EH (cell line): Measurements from ENCODE around the gene KIAA1143.
A peak's percentile ranks its signal among the peaks of the same experiment; 100 is the strongest.

ENCODE experiments used
- DNase-seq: peaks from one replicate; pipeline ENCODE4 v3.0.0-alpha.2; 2015; ENCODE audit warnings: low read depth

KIAA1143 gene

GRCh38 chr3:44761424-44762169 lies at the start of gene KIAA1143, which contains the start of gene KIF15:
KIAA1143 (minus strand) TSS chr3:44761619; CDS start chr3:44761602, 17 bp downstream.
KIF15 (plus strand) TSS chr3:44761794; CDS start chr3:44761866, 72 bp downstream.
- DNase-seq, result peak; percentile 94

DNA sequence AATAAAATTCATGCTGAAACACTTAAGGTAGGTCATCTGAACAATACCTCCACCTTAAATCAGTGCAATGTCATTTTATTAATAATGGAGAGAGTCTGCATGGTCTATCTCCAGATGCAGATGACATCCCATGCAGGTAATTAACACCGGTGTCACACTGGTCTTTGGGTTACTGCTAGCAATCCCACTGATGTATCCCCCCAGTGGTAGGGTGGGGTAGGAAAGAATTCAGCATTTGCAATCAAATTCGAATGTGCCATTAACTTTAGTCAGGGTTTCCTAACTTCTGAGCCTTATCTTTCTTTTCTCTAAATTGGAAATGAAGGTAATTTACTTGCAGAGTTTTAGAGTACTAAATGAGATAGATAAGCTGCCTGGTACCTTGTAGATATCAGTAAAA lies 44.5 kb upstream of the KIAA1143 start:
- no peak for DNase-seq

DNA sequence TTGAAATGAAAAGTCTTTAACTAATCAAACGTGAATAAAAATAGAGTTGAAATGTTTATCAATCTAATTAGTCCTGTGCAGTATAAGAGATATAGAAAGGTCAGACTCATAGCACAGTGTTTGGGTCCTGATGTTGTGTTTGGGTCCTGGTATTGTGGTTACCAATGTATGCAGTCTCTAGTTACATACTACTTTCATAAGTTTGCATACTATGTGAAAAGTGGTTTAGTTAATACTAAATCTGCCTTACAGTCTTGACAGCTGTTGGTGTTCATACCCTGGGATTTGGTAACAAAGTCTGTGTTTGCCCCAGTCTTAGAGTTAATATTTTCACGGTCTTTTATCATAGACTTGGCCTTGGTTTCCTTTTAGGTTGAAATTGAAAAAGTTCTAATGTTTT lies 41.9 kb upstream of the KIAA1143 start:
- DNase-seq, result no peak

- no peak for DNase-seq
Observed at GRCh38 chr3:44802011-44802410, 40.6 kb upstream of the KIAA1143 start.

DNA sequence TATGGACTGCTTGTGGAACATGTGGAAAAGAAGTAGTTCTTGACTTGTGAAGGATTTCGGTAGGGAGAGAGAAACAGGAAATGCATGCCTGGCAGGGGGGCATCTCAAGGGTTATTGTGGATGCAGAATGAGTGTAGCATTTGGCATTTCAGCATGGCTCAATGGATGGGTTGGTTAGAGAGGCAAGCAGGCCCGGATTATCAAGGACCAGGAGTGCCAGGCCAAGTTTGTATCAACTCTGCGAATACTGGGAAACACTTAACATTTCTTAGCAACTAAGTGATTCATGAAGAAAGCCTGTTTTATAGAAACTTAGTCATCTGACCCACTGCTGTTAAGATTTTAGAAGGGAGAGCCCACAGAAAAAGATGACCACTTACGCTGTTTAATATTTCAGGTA lies 33.8 kb upstream of the KIAA1143 start:
- DNase-seq, result peak; percentile 22

DNA sequence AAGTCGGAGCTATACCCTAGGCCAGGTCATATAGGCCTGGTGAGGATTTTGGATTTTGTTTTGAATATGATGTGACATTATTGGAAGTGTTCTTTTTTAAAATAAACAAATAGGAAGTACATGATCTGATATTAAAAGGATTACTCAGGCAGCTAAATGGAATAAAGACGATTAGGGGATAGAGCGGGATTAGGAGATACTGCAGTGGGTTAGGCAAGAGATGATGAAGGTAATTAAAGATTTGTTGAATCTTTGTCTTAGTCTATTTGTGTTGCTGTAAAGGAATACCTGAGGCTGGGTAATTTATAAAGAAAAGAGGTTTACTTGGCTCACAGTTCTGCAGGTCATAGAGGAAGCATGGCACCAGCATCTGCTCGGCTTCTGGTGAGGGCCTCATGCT lies 21.5 kb upstream of the KIAA1143 start:
- no peak for DNase-seq

DNA sequence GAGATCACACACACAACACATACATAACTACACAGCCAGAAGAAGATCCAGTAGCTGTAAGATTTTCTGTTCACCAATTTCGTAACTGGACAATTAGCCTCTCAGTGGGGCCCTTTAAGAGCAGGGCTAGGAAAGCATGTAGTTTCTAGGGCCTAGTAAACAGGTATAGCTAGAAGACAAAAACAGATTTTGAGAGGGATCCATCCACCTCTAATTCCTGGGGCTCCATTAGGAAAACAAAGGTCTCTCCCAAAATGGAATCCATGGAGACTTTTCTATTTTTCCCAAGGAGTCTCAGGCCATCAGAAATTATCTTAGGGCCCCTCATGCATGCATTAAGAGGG lies 10.7 kb upstream of the KIAA1143 start:
- no peak for DNase-seq

DNA sequence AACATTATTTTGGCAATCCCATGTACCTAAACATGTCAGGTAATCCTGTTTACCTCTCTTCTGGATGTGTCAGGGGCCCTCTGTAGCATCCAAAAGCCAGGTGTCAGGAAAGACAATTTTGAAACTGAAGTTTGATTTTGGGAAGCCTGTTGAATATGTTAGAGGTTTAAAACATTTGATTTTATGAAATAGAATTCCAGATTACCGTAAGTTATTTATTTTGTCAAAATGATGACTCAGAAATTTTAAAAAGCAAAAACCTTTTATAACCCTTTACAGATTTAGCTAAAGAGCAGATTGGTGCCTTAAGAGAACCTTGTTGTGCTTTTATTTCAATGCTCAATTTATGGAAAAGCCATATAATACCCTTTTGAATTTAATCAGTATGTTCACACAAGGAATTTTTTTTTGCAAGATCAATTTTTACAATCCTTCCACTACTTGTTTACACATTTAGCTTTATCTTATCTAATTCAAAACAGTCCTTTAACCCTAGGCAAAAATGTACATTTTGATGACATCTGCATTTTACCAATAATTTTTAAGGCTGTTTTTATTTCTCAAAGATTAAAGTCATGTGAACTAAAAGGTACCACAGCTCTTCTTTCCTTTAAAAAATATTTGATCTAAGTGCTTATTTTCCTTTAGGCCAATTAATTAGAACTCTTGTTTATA lies 10.1 kb upstream of the KIAA1143 start:
- no peak for DNase-seq

- no peak for DNase-seq
Observed at GRCh38 chr3:44764248-44764647, 2.8 kb upstream of the KIAA1143 start.

DNA sequence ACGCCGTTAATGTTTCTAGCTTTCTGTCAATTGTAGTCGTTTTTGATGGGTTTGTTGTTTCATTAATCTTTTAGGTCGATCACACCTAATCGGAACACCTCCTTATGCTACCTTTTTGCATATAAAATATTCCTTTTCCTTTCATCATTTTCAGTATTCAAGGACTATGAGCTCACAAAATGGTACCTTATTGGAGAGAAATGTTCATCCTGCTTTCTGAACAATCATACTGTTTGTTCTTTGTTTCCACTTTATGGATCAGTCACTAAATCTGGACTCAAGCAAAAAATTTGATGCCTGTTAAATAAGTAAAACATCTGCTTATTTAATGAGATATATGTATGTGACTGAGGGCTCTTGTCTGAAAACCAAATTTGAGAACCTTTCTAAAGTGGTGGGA lies 1.3 kb upstream of the KIAA1143 start:
- DNase-seq, result no peak

DNA sequence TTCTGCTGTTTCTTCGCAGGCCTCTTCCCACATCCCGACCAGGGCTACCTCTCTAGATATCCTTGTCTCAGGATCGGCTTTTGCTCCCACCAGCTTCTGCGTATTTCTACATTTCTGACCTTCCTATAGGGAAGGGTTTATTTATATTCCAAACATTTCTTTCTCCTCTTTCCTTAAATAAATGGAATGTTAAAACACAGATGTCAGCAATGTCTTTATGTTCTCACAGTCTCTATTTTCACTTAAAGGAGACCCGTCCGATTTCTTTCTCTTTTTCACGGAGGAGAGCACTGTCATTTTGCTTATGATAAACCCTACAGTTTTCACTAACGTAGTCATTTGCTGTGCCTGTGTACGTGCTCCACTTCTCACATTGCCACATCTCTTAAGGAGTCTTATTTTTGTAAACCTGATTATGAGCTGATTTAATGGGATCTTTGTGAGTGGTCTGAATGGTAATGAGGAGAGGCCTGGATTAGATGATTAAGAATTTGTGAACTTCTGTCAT lies 805 bp upstream of the KIAA1143 start:
- peak; percentile 21 for DNase-seq

DNA sequence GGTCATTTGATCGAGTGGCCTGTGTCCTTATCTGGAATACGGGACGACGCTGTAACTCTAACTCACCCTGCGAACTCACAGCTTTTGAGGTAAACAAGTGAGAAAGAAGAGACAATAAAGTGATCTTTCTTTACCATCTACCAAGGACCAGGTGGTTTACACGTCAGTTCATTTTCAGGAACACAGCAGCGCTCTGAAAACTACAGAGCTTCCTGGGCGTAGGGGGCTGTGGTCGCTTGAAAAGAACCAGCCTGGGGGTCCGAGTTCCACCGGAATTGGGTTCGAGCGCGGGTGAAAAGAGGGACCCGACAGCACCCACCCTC lies 357 bp downstream of the KIAA1143 start:
- no peak for DNase-seq

DNA sequence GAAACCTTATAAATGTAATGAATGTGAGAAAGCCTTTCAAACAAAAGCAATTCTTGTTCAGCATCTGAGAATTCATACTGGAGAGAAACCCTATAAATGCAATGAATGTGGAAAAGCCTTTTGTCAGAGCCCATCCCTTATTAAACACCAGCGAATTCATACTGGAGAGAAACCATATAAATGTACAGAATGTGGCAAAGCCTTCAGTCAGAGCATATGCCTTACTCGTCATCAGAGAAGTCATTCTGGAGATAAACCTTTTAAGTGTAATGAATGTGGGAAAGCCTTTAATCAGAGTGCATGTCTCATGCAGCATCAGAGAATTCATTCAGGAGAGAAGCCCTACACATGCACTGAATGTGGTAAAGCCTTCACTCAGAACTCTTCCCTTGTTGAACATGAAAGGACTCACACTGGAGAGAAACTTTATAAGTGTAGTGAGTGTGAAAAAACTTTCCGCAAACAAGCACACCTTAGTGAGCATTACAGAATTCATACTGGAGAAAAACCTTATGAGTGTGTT lies 26.7 kb downstream of the KIAA1143 start:
- DNase-seq, result no peak

GRCh38 chr3:44729384-44729910 lies 32.0 kb downstream of the KIAA1143 start, which contains the start of gene ZNF501:
ZNF501 (plus strand) TSS chr3:44729635; CDS start chr3:44734422, 4,787 bp downstream.
- DNase-seq, result peak; percentile 85

GRCh38 chr3:44722103-44722401 lies 39.4 kb downstream of the KIAA1143 start:
- no peak for DNase-seq

GRCh38 chr3:44721231-44722102 lies 40.0 kb downstream of the KIAA1143 start:
- peak; percentile 14 for DNase-seq

DNA sequence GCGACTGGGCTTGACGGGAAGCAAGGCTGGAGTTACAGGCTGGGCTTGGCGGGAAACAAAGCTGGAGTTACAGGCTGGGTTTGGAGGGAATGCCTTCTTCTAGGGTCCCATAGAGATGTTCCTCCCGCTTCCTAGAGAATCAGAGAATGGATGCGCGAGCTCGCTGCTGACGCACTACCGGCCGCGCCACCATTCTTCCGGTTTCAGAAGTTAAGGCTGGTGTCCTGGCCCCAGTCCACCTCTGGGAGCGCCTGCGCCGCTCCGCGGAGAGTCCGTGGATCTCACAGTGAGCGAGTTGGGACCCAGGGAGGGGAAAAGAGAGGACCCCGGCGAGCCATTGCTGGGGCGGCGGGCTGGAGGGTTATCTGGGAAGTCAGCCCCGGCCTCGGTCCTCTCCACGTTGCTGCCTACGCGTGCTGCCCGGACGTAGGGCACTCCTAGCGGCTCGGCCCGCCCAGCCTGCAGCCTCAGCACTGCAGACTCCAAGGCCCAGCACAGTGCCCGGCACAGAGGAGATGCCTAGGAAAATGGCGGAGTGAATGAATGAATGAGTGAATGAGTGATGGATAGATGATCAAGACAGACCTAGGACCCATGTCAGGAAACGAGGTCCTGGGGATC lies 48.9 kb downstream of the KIAA1143 start, which contains the start of gene ZNF502:
ZNF502 (plus strand) TSS at position 206 of the 621 bp plus-strand sequence. CDS start 7,602 bp downstream, outside the sequence.
- DNase-seq, result peak; percentile 84
